Osteoblast (primary cell): Measurements from ENCODE around the gene TOB1. TPM values are rescaled to one million over a fixed set of nuclear protein-coding genes. Genes with fewer than 3 reads are reported as not detected.

Experiments used
- DNase-seq: peaks from one replicate; pipeline ENCODE4 v3.0.0; 2011; ENCODE audit warnings: low spot score, mixed read lengths; ENCODE audit not compliant: insufficient read length; ENCODE audit errors: missing footprints
- H2AFZ ChIP-seq: 2 replicates; pipeline ENCODE4 v1.6.0; 2011; ENCODE audit warnings: mild to moderate bottlenecking, low read length
- H3K27ac ChIP-seq: 2 replicates; pipeline ENCODE4 v1.5.1; 2011; ENCODE audit warnings: mild to moderate bottlenecking, low read depth, low read length, moderate library complexity
- H3K27me3 ChIP-seq: 2 replicates; pipeline ENCODE4 v1.6.0; 2012; ENCODE audit warnings: mild to moderate bottlenecking, control low read depth, inconsistent platforms, low read length, moderate library complexity; ENCODE audit not compliant: insufficient read depth
- H3K36me3 ChIP-seq: 2 replicates; pipeline ENCODE4 v1.5.1; 2011; ENCODE audit warnings: mild to moderate bottlenecking, low read length, control low read depth, moderate library complexity; ENCODE audit not compliant: insufficient read depth
- H3K4me1 ChIP-seq: 2 replicates; pipeline ENCODE4 v1.5.1; 2011; ENCODE audit warnings: mild to moderate bottlenecking, low read length, control low read depth, moderate library complexity; ENCODE audit not compliant: insufficient read depth
- H3K4me2 ChIP-seq: 2 replicates; pipeline ENCODE4 v1.6.0; 2011; ENCODE audit warnings: mild to moderate bottlenecking, low read length; ENCODE audit not compliant: insufficient read depth
- H3K4me3 ChIP-seq: fragments of 200-600 bp; sonication (generic); 3 replicates; pipeline ENCODE4 v1.5.1; 2012; ENCODE audit warnings: mild to moderate bottlenecking, low read length, inconsistent platforms; ENCODE audit not compliant: insufficient read depth
- H3K79me2 ChIP-seq: 2 replicates; pipeline ENCODE4 v1.6.0; 2012; ENCODE audit warnings: mild to moderate bottlenecking, low read length, control low read depth, inconsistent platforms; ENCODE audit not compliant: insufficient read depth
- H3K9me3 ChIP-seq: 2 replicates; pipeline ENCODE4 v1.5.1; 2011; ENCODE audit warnings: low read depth, low read length, control low read depth
- H4K20me1 ChIP-seq: 2 replicates; pipeline ENCODE4 v1.6.0; 2012; ENCODE audit warnings: mild to moderate bottlenecking, low read length, control low read depth; ENCODE audit not compliant: insufficient read depth
- CTCF ChIP-seq: IDR thresholded peaks from 2 replicates; pipeline ENCODE4 v1.5.1; 2011; ENCODE audit warnings: mild to moderate bottlenecking, low read depth, low read length, moderate library complexity; ENCODE audit errors: extremely low read depth
- total RNA-seq: library from RNA; depleted of rRNA; stranded (reverse); fragments of >200 nt; gene quantifications from 2 replicates; pipeline ENCODE4 v1.2.3, GENCODE V29; 2012

The TOB1 gene
- total RNA-seq, 1 donor = 18.8 TPM

GRCh38 chr17:50903604-50904517, 37.7 kb upstream of the TOB1 start:
- Histone ChIP-seq H3K36me3 (no peaks in the 10 kb centered on the region), H3K4me1 (peaks cover 20% of the 10 kb centered on the region), H4K20me1 (no peaks in the 10 kb centered on the region), H3K27me3 (no peaks in the 10 kb centered on the region), H3K9me3 (no peaks in the 10 kb centered on the region), H3K4me3 (peak overlapping the region; percentile 36), H3K4me2 (peak overlapping the region; percentile 73), H3K27ac (peak overlapping the region; percentile 57), H2AFZ (peak overlapping the region; percentile 82), H3K79me2 (no peaks in the 10 kb centered on the region)
- DNase-seq = peak; percentile 69
- no peak for TF ChIP-seq CTCF

GRCh38 chr17:50902372-50903353, 36.5 kb upstream of the TOB1 start:
- H3K4me1 ChIP-seq = peaks cover 23% of the 10 kb centered on the region
- no peaks in the 10 kb centered on the region for H3K36me3 ChIP-seq
- H3K4me2 ChIP-seq = no peak overlapping the region
- no peaks in the 10 kb centered on the region for H3K9me3 ChIP-seq
- no peaks in the 10 kb centered on the region for H3K79me2 ChIP-seq
- H3K4me3 ChIP-seq = no peak overlapping the region
- no peaks in the 10 kb centered on the region for H4K20me1 ChIP-seq
- no peak for TF ChIP-seq CTCF
- no peak for DNase-seq
- H3K27me3 ChIP-seq = no peaks in the 10 kb centered on the region
- no peak overlapping the region for H3K27ac ChIP-seq
- H2AFZ ChIP-seq = peak overlapping the region; percentile 3

- Histone ChIP-seq H2AFZ (no peak overlapping the region), H3K4me3 (no peak overlapping the region), H3K4me2 (no peak overlapping the region), H3K4me1 (peaks cover 23% of the 10 kb centered on the region), H3K79me2 (no peaks in the 10 kb centered on the region), H3K27me3 (no peaks in the 10 kb centered on the region), H4K20me1 (no peaks in the 10 kb centered on the region), H3K36me3 (no peaks in the 10 kb centered on the region), H3K9me3 (no peaks in the 10 kb centered on the region), H3K27ac (no peak overlapping the region)
- TF ChIP-seq CTCF = no peak
- no peak for DNase-seq
These were observed 34.3 kb upstream of the TOB1 start for GRCh38 chr17:50900383-50900892.
